Pancreas (tissue), 10 donors: ENCODE results near the gene VEPH1. TPM values are rescaled to one million over a fixed set of nuclear protein-coding genes. Genes with fewer than 3 reads are reported as not detected.
A peak's percentile ranks its signal among the peaks of the same experiment; 100 is the strongest.

Source experiments
- ATAC-seq, 4 donors: fragments of 200-7000 bp; cut with Tn5 transposase; one replicate each; pipeline versions ENCODE4 v1.8.0 to v1.9.1; 2020; ENCODE audit warnings: mild to moderate bottlenecking in 4 of 4, moderate library complexity in 4 of 4
- DNase-seq, 6 donors: peaks; one replicate each; pipeline ENCODE4 v3.0.0-alpha.2; 2020
- FAIRE-seq: peaks from 2 replicates; lab custom pipeline; 2012; peaks lifted over from hg19 to GRCh38; lab: Jason Lieb, UNC
- H3K27ac ChIP-seq, 4 donors: fragments of 200-600 bp; sonication (generic); 1 replicate in 3 of 4; 2 replicates in 1 of 4; pipeline versions ENCODE4 v1.5.0 to v1.8.0; 2020
- H3K27me3 ChIP-seq, 4 donors: fragments of 200-600 bp; one replicate each; pipeline ENCODE4 v1.8.0; 2021
- H3K36me3 ChIP-seq, 3 donors: fragments of 200-600 bp; sonication (generic) in 1 of 3; one replicate each; pipeline versions ENCODE4 v1.5.0 to v1.8.0; 2020 to 2021
- H3K4me1 ChIP-seq, 3 donors: fragments of 200-600 bp; one replicate each; pipeline ENCODE4 v1.8.0; 2021
- H3K4me3 ChIP-seq, 4 donors: fragments of 200-600 bp; sonication (generic) in 2 of 4; one replicate each; pipeline versions ENCODE4 v1.5.0 to v1.8.0; 2020 to 2021
- H3K9me3 ChIP-seq, 4 donors: fragments of 200-600 bp; one replicate each; pipeline ENCODE4 v1.8.0; 2021
- WGBS, 2 donors: extraction: QIAGEN DNeasy Blood & Tissue Kit; methylation state at CpG; one replicate each; pipeline ENCODE4 v1.1.7; 2013; 5-methylcytosine and 5-hydroxymethylcytosine counted together
- intact Hi-C, 3 donors: fragments of 100-400 bp; cut with DNase I; formaldehyde crosslinking; loops; one replicate each; pipeline versions ENCODE4 v1.11.1 to v1.14.2; 2022
- polyA plus RNA-seq, 2 donors: library from polyadenylated mRNA; stranded (reverse); fragments of 200-250 nt; gene quantifications; one replicate each; pipeline ENCODE4 v1.2.3, GENCODE V29; 2013
- total RNA-seq, 6 donors: library from RNA; stranded (reverse); fragmentation: NEBNext Ultra II Directional in 4 of 6; extraction: Animal tissue kit (Norgen Biotek cat#: 25700) in 4 of 6; gene quantifications; one replicate each; pipeline versions ENCODE4 v1.2.1 to v1.2.4, GENCODE V29; 2021 to 2023
- TF ChIP-seq, protein P1 (sequence below), 4 donors: fragments of 200-600 bp; sonication (generic) in 3 of 4; IDR thresholded peaks; one replicate each; pipeline versions ENCODE4 v1.5.0 to v1.8.0; 2021; ENCODE audit warnings: antibody characterized with exemption in 4 of 4
- donor health status: healthy with polysubstance abuse.
- donor health status: DM: no; HTN: no; CAD: no; lungs with moderate emphysema.
- donor health status: DM: no; HTN: no; CAD: no.
- donor health status: control.
- donor health status: control.
- donor health status: Bipolar disorder and iron deficiency.
- donor health status: DM: yes; HTN: yes; CAD: no.
- donor health status: DM: no; HTN: no; CAD: no.
- donor health status: DM: no; HTN: no; CAD: no.
- donor health status: DM: yes; HTN: yes; CAD: no.

VEPH1 gene
- total and polyA plus RNA-seq, 8 donors, result 7.6 to 18.3 (median 13.1) TPM

DNA sequence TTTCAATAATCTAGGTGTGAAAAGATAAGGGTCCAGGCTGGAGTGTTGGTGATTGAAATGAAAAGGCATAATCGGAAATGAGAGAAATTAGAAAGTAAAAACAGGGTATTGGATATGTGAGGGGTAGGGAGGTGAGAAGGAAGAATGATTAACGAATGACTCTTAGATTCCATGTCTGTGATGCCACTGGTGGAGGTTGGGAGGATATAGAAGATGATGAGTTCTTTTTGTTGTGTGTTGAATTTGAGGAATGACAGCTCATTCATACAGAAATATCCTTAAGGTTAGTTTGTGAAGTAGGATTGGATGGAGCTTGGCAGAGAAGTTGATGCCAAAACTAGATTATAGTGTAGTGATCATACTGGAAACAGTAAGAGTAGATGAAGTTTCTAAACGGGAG lies 271.1 kb downstream of the VEPH1 start:
- TF ChIP-seq, protein P1, sequence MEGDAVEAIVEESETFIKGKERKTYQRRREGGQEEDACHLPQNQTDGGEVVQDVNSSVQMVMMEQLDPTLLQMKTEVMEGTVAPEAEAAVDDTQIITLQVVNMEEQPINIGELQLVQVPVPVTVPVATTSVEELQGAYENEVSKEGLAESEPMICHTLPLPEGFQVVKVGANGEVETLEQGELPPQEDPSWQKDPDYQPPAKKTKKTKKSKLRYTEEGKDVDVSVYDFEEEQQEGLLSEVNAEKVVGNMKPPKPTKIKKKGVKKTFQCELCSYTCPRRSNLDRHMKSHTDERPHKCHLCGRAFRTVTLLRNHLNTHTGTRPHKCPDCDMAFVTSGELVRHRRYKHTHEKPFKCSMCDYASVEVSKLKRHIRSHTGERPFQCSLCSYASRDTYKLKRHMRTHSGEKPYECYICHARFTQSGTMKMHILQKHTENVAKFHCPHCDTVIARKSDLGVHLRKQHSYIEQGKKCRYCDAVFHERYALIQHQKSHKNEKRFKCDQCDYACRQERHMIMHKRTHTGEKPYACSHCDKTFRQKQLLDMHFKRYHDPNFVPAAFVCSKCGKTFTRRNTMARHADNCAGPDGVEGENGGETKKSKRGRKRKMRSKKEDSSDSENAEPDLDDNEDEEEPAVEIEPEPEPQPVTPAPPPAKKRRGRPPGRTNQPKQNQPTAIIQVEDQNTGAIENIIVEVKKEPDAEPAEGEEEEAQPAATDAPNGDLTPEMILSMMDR (IDR thresholded peaks at IDR 0.05), result no peak
- no peaks in the 10 kb centered on the region for H3K36me3 ChIP-seq
- FAIRE-seq, result no peak
- 81 to 89% methylated on average over 3 of the region's 3 CpGs for WGBS, 2 donors
- no peak for DNase-seq
- H3K4me1 ChIP-seq, result no peaks in the 10 kb centered on the region
- H3K4me3 ChIP-seq, result no peak overlapping the region
- H3K9me3 ChIP-seq, result no peaks in the 10 kb centered on the region
- no peaks in the 10 kb centered on the region for H3K27me3 ChIP-seq
- no peak for ATAC-seq
- intact Hi-C loops, result no loop called here
- no peak overlapping the region for H3K27ac ChIP-seq

DNA sequence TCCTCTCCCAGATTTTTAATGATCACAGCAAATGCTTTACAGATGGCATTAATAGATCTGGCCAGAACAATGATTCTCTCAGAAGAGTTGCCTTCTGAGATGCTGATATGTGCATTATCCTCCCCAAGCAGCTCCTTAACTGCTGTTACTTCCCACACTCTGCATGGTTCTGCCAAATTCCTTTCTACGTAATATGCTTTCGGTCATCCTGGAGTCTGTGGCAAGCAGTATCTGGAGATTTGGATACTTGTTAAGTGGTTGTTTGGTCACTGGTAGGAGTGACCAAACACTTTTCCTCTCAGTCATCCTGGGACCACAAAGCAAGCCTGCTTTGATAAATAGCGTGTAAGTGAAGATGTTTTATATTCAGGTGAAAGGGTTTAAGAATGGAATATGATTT lies 272.1 kb downstream of the VEPH1 start:
- Histone ChIP-seq H3K9me3 (no peaks in the 10 kb centered on the region), H3K27me3 (no peaks in the 10 kb centered on the region), H3K4me3 (no peak overlapping the region), H3K36me3 (no peaks in the 10 kb centered on the region), H3K27ac (no peak overlapping the region), H3K4me1 (no peaks in the 10 kb centered on the region)
- intact Hi-C loops, result no loop called here
- TF ChIP-seq, protein P1 (IDR thresholded peaks at IDR 0.05), result no peak
- ATAC-seq, result no peak
- no peak for FAIRE-seq
- no peak for DNase-seq
- 82 to 91% methylated on average over 3 of the region's 3 CpGs for WGBS, 2 donors

DNA sequence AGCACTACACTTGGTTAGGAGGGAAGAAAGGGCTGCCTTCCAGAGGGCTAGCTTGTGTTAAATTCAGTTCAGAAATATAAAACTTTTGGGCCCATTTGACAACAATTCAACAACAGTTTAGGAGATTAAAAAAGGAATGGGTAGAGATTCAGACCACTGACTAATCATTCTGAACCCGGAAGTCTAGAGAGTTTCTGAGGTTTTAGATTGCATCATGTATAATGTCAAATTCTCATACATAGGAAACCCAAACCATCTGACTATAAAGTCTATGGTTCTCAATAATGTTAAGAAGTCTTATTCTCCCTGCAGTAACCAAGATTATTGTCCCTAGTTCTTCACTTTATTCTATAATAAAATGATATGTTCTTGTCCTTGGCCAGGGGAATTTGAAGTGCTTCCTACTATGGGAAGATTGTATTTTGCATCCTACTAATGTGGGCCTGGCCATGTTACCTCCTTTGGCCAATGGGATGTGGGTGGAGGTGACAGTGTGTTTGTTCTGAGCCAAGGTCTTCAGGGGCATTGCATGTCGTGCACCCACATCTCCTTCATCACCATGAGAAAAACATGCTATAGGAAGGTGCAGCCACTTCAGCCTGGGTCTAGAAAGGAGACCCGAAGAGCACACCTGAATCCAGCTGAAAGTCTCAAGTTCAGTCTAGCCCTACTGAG lies 276.9 kb downstream of the VEPH1 start:
- no peaks in the 10 kb centered on the region for H3K36me3 ChIP-seq
- H3K9me3 ChIP-seq, result no peaks in the 10 kb centered on the region
- intact Hi-C loops, result no loop called here
- no peak overlapping the region for H3K27ac ChIP-seq
- TF ChIP-seq, protein P1 (IDR thresholded peaks at IDR 0.05), result no peak
- WGBS, 2 donors, result 79 to 80% methylated on average over 3 of the region's 3 CpGs
- H3K4me1 ChIP-seq, result no peaks in the 10 kb centered on the region
- DNase-seq (no peak), ATAC-seq (peak in 1 of 4 donors; percentile 40), FAIRE-seq (no peak)
- H3K4me3 ChIP-seq, result no peak overlapping the region
- H3K27me3 ChIP-seq, result no peaks in the 10 kb centered on the region

DNA sequence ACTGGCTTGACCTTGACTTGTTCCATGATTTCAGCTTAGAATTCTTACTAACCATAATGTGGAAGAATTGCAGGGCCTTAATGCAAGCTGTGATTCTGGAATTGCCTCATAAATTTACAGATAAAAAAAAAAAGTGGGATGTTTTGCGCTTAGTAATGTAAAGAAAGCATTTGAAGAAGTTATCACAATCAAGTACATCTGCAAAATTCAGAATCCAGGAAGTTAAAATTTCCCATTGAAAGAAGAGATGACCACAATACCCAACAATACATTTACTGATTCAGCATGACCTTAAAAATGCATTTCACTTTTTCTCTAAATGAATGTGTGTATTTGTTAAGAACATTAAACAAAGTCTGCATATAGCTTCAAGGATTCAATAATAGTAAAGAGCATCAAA lies 278.2 kb downstream of the VEPH1 start:
- no peak for DNase-seq
- 93 to 97% methylated on average over 1 of the region's 1 CpG for WGBS, 2 donors
- Histone ChIP-seq H3K27me3 (no peaks in the 10 kb centered on the region), H3K27ac (no peak overlapping the region), H3K4me3 (no peak overlapping the region), H3K4me1 (no peaks in the 10 kb centered on the region), H3K36me3 (no peaks in the 10 kb centered on the region), H3K9me3 (no peaks in the 10 kb centered on the region)
- TF ChIP-seq, protein P1 (IDR thresholded peaks at IDR 0.05), result no peak
- no peak for ATAC-seq
- no peak for FAIRE-seq
- intact Hi-C loops, result no loop called here

DNA sequence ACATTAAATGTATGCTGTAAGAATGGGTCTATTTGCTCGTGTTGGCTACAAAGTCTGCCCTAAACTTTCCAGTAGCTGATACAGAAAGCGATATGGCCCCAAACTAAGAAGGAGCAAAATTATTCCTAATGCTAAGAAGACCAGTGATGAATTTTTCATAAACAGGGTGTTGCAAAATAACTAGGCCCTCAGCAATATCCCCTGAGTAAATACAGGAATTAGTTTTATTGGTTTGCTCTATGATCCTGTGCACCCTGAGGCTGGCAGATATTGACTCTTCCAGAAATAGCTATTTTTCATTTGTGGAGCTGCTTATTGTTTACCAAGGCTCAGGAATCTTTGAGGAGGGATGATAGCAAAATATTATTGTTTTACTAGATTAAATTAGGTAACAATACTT lies 282.3 kb downstream of the VEPH1 start:
- TF ChIP-seq, protein P1 (IDR thresholded peaks at IDR 0.05), result no peak
- DNase-seq (no peak), FAIRE-seq (no peak), ATAC-seq (no peak)
- Histone ChIP-seq H3K4me1 (no peaks in the 10 kb centered on the region), H3K9me3 (no peaks in the 10 kb centered on the region), H3K27me3 (no peaks in the 10 kb centered on the region), H3K4me3 (no peak overlapping the region), H3K36me3 (no peaks in the 10 kb centered on the region), H3K27ac (no peak overlapping the region)
- intact Hi-C loops, result no loop called here
- 78 to 95% methylated on average over 2 of the region's 2 CpGs for WGBS, 2 donors
